SK-N-SH (cell line): ENCODE results near the gene SAP30BP. TPM values are rescaled to one million over a fixed set of nuclear protein-coding genes. Genes with fewer than 3 reads are reported as not detected.

Experiments used
- CTCF ChIA-PET: fragments of 300-600, 350-600 bp; formaldehyde crosslinking; extraction: SDS; loops from one replicate; lab custom pipeline; 2021; lab: Yijun Ruan, JAX
- POLR2A ChIA-PET: fragments of 350-600 bp; sonication (Branson Sonifier 250); formaldehyde crosslinking; extraction: SDS; loops from one replicate; lab custom pipeline; 2020; ENCODE audit warnings: antibody characterized with exemption, inconsistent platforms; lab: Yijun Ruan, JAX
- DNase-seq: peaks from one replicate; pipeline ENCODE4 v3.0.0; 2012
- H2AFZ ChIP-seq: fragments of 200-600 bp; sonication (generic); 2 replicates; pipeline ENCODE4 v1.8.1; 2016; ENCODE audit warnings: antibody characterized with exemption, mild to moderate bottlenecking, low read depth
- H3F3A ChIP-seq: fragments of 200-600 bp; sonication (generic); replicated peaks from 2 replicates; pipeline ENCODE3; 2016; ENCODE audit warnings: antibody characterized with exemption, mild to moderate bottlenecking; ENCODE audit not compliant: insufficient read depth
- H3K27ac ChIP-seq, 2 experiments: fragments of 200-500 bp in 1 of 2; fragments of 200-600 bp in 1 of 2; sonication (Bioruptor generic) in 1 of 2; sonication (generic), shearing (Covaris generic) in 1 of 2; 2 replicates each; pipeline versions ENCODE4 v1.5.1 to v1.6.1; 2014 to 2016; ENCODE audit warnings: low read depth in 2 of 2, inconsistent platforms in 1 of 2, low read length in 1 of 2, mild to moderate bottlenecking in 1 of 2, mixed read lengths in 1 of 2
- H3K27me3 ChIP-seq: fragments of 200-600 bp; sonication (generic), shearing (Covaris generic); 2 replicates; pipeline ENCODE4 v1.6.1; 2016; ENCODE audit warnings: mixed run types; ENCODE audit not compliant: insufficient read depth
- H3K36me3 ChIP-seq, 2 experiments: fragments of 200-500 bp in 1 of 2; fragments of 200-600 bp in 1 of 2; sonication (Bioruptor generic) in 1 of 2; sonication (generic) in 1 of 2; replicated peaks in 1 of 2; 2 replicates each; pipeline versions ENCODE3 to v1.5.1; 2014 to 2016; ENCODE audit warnings: low read length in 1 of 2, mild to moderate bottlenecking in 1 of 2; ENCODE audit not compliant: insufficient read depth in 2 of 2, control insufficient read depth in 1 of 2
- H3K4me1 ChIP-seq, 2 experiments: fragments of 200-500 bp in 1 of 2; fragments of 200-600 bp in 1 of 2; sonication (Bioruptor generic) in 1 of 2; sonication (generic), shearing (Covaris generic) in 1 of 2; 2 replicates each; pipeline versions ENCODE4 v1.5.1 to v1.6.1; 2014 to 2016; ENCODE audit warnings: low read depth in 1 of 2, low read length in 1 of 2, mixed run types in 1 of 2; ENCODE audit not compliant: insufficient read depth in 2 of 2, control insufficient read depth in 1 of 2
- H3K4me2 ChIP-seq: fragments of 200-600 bp; sonication (generic), shearing (Covaris generic); 2 replicates; pipeline ENCODE4 v1.6.1; 2017; ENCODE audit warnings: mixed run types
- H3K4me3 ChIP-seq, 2 experiments: fragments of 200-500 bp in 1 of 2; fragments of 200-600 bp in 1 of 2; sonication (Bioruptor generic) in 1 of 2; sonication (generic), shearing (Covaris generic) in 1 of 2; 2 replicates each; pipeline versions ENCODE4 v1.5.1 to v1.8.1; 2014 to 2016; ENCODE audit warnings: low read depth in 2 of 2, inconsistent platforms in 1 of 2, low read length in 1 of 2, mild to moderate bottlenecking in 1 of 2, mixed read lengths in 1 of 2, moderate library complexity in 1 of 2
- H3K79me2 ChIP-seq: fragments of 200-600 bp; sonication (generic); 2 replicates; pipeline ENCODE4 v1.8.1; 2017; ENCODE audit warnings: mild to moderate bottlenecking; ENCODE audit not compliant: insufficient read depth
- H3K9ac ChIP-seq: fragments of 200-600 bp; sonication (generic); 2 replicates; pipeline ENCODE4 v1.6.1; 2017; ENCODE audit warnings: mixed run types
- H3K9me2 ChIP-seq: fragments of 200-600 bp; sonication (generic); 2 replicates; pipeline ENCODE4 v1.6.1; 2017; ENCODE audit warnings: mixed run types
- H3K9me3 ChIP-seq: fragments of 200-600 bp; sonication (generic); 2 replicates; pipeline ENCODE4 v1.6.1; 2017; ENCODE audit warnings: mixed run types, mild to moderate bottlenecking, moderate library complexity
- H4K20me1 ChIP-seq: fragments of 200-600 bp; sonication (generic); 2 replicates; pipeline ENCODE4 v1.6.1; 2017; ENCODE audit warnings: mild to moderate bottlenecking, mixed run types; ENCODE audit not compliant: insufficient read depth
- CTCF ChIP-seq: fragments of 200-600 bp; sonication (generic); IDR thresholded peaks from 2 replicates; pipeline ENCODE4 v1.6.1; 2017; ENCODE audit warnings: antibody characterized with exemption, mild to moderate bottlenecking, moderate library complexity
- EP300 ChIP-seq, 2 experiments: IDR thresholded peaks; 2 replicates each; pipeline versions ENCODE4 v1.4.0 to v1.6.1; 2012; ENCODE audit warnings: borderline replicate concordance in 1 of 2, low read depth in 1 of 2, low read length in 1 of 2
- EZH2phosphoT487 ChIP-seq: fragments of 200-600 bp; sonication (generic); IDR thresholded peaks from 2 replicates; pipeline ENCODE4 v1.6.1; 2017; ENCODE audit warnings: low read depth, mixed run types, mild to moderate bottlenecking, antibody characterized with exemption, moderate library complexity, borderline replicate concordance
- FOXJ3 ChIP-seq: sonication (generic); formaldehyde crosslinking; IDR thresholded peaks from 2 replicates; pipeline ENCODE4 v1.5.1; 2020; ENCODE audit warnings: mild to moderate bottlenecking, missing genetic modification reagents
- MXI1 ChIP-seq: IDR thresholded peaks from 2 replicates; pipeline ENCODE4 v1.6.1; 2012; ENCODE audit warnings: mild to moderate bottlenecking, low read depth, low read length, improper control_type of control experiment
- PBX3 ChIP-seq: IDR thresholded peaks from 2 replicates; pipeline ENCODE4; 2012
- POLR2AphosphoS5 ChIP-seq: IDR thresholded peaks from 2 replicates; pipeline ENCODE4 v1.6.1; 2012; ENCODE audit warnings: low read depth, low read length
- RXRA ChIP-seq: IDR thresholded peaks from 2 replicates; pipeline ENCODE4 v1.4.0; 2012; ENCODE audit warnings: low read depth, mild to moderate bottlenecking, borderline replicate concordance
- SIN3A ChIP-seq: IDR thresholded peaks from 2 replicates; pipeline ENCODE4 v1.6.1; 2012; ENCODE audit warnings: low read depth, mild to moderate bottlenecking, low read length, moderate library complexity, borderline replicate concordance
- TAF1 ChIP-seq: IDR thresholded peaks from 2 replicates; pipeline ENCODE4 v1.6.1; 2012; ENCODE audit warnings: low read depth, mild to moderate bottlenecking, low read length, moderate library complexity, borderline replicate concordance
- TEAD4 ChIP-seq: IDR thresholded peaks from 2 replicates; pipeline ENCODE4 v1.4.0; 2012; ENCODE audit warnings: mild to moderate bottlenecking, borderline replicate concordance; ENCODE audit not compliant: insufficient read depth
- USF2 ChIP-seq: fragments of 150-350 bp; IDR thresholded peaks from 2 replicates; pipeline ENCODE4 v1.6.1; 2017; ENCODE audit warnings: antibody characterized with exemption, low read length, low read depth, borderline replicate concordance
- ZBTB33 ChIP-seq: IDR thresholded peaks from 2 replicates; pipeline ENCODE4 v1.4.0; 2012; ENCODE audit warnings: low read depth, borderline replicate concordance
- WGBS: methylation state at CpG from one replicate; pipeline ENCODE4 v1.1.6; 2017; ENCODE audit warnings: low lambda C conversion rate; 5-methylcytosine and 5-hydroxymethylcytosine counted together
- polyA plus RNA-seq, 3 experiments: library from polyadenylated mRNA; depleted of rRNA; stranded (reverse); fragments of >200 nt; gene quantifications; 2 replicates each; pipeline ENCODE4 v1.2.3, GENCODE V29; 2012

The SAP30BP gene
- polyA plus RNA-seq, 1 of the 3 experiments (the other 2 are of a cell fraction) = 158 TPM

GRCh38 chr17:75736173-75736835 is 69.2 kb downstream of the SAP30BP start:
- no peaks in the 10 kb centered on the region for H3F3A ChIP-seq
- H3K9ac ChIP-seq = no peak overlapping the region
- H3K9me2 ChIP-seq = no peaks in the 10 kb centered on the region
- CTCF ChIA-PET = interaction anchor here (0.7 to 31.4 kb wide), 3 partner anchors 10 to 135 kb away, joined by 3 to 1370 read pairs (median 419); partner anchors contain the start of gene SMIM5
- no peak overlapping the region for H3K27ac ChIP-seq
- H3K4me2 ChIP-seq = no peak overlapping the region
- POLR2A ChIA-PET = no interaction called here
- no peaks in the 10 kb centered on the region for H3K9me3 ChIP-seq
- H3K79me2 ChIP-seq = no peaks in the 10 kb centered on the region
- no peaks in the 10 kb centered on the region for H3K36me3 ChIP-seq
- DNase-seq = no peak
- WGBS = 89% methylated on average over 26 of the region's 26 CpGs
- H3K4me3 ChIP-seq = no peak overlapping the region
- no peaks in the 10 kb centered on the region for H3K27me3 ChIP-seq
- no peaks in the 10 kb centered on the region; a peak in 1 of 4 replicates for H3K4me1 ChIP-seq
- no peaks in the 10 kb centered on the region for H4K20me1 ChIP-seq
- TF ChIP-seq RXRA = no peak
- no peak for TF ChIP-seq POLR2AphosphoS5
- no peak for TF ChIP-seq EZH2phosphoT487
- TF ChIP-seq TAF1 = no peak
- TF ChIP-seq EP300 (IDR thresholded peaks at IDR 0.05; ENCODE audit: borderline replicate concordance in 1 of 2, low read depth in 1 of 2, low read length in 1 of 2) = no peak
- TF ChIP-seq CTCF = no peak
- no peak for TF ChIP-seq SIN3A
- TF ChIP-seq USF2 = no peak
- TF ChIP-seq, all 33 proteins: peak for 0
- H2AFZ ChIP-seq = no peak overlapping the region

GRCh38 chr17:75737133-75737962 is 70.2 kb downstream of the SAP30BP start:
- 77% methylated on average over 20 of the region's 20 CpGs for WGBS
- Histone ChIP-seq H3K79me2 (no peaks in the 10 kb centered on the region), H3K27me3 (no peaks in the 10 kb centered on the region), H3K36me3 (no peaks in the 10 kb centered on the region), H3K4me1 (no peaks in the 10 kb centered on the region; a peak in 1 of 4 replicates), H2AFZ (no peak overlapping the region), H3K27ac (no peak overlapping the region), H3K9me3 (no peaks in the 10 kb centered on the region), H4K20me1 (no peaks in the 10 kb centered on the region), H3K9ac (no peak overlapping the region), H3K9me2 (no peaks in the 10 kb centered on the region), H3F3A (no peaks in the 10 kb centered on the region), H3K4me3 (no peak overlapping the region), H3K4me2 (no peak overlapping the region)
- TF ChIP-seq TEAD4 = no peak
- no peak for TF ChIP-seq ZBTB33
- TF ChIP-seq EP300 (IDR thresholded peaks at IDR 0.05; ENCODE audit: borderline replicate concordance in 1 of 2, low read depth in 1 of 2, low read length in 1 of 2) = no peak
- TF ChIP-seq PBX3 = no peak
- no peak for TF ChIP-seq MXI1
- TF ChIP-seq FOXJ3 (CRISPR knock-in tag) = no peak
- CTCF ChIA-PET = interaction anchor here (1.1 to 31.4 kb wide), 5 partner anchors 9 to 104 kb away, joined by 3 to 1370 read pairs (median 16); partner anchors contain the start of gene SMIM5
- POLR2A ChIA-PET = no interaction called here
- no peak for DNase-seq
